GM12878 (cell line): Measurements from ENCODE around the gene PLSCR3. TPM values are rescaled to one million over a fixed set of nuclear protein-coding genes. Genes with fewer than 3 reads are reported as not detected.
A peak's percentile ranks its signal among the peaks of the same experiment; 100 is the strongest.

Experiments
- ATAC-seq: fragments of 200-7000 bp; cut with Tn5 transposase; 3 replicates; pipeline ENCODE4 v1.9.1; 2020; ENCODE audit warnings: mild to moderate bottlenecking, moderate library complexity
- BruUV-seq: library from RNA; stranded (reverse); fragments of 400-500 nt; replicated peaks from 2 replicates; lab custom pipeline; 2021; lab: Mats Ljungman, UMichigan
- CTCF ChIA-PET: fragments of 300-600 bp; sonication (Branson Sonifier 250); formaldehyde crosslinking; extraction: SDS; loops from one replicate; lab custom pipeline; 2021; ENCODE audit warnings: inconsistent platforms; lab: Yijun Ruan, JAX
- POLR2A ChIA-PET: fragments of 350-600 bp; formaldehyde crosslinking; extraction: SDS; loops from one replicate; lab custom pipeline; 2021; ENCODE audit warnings: inconsistent platforms; lab: Charles Lee
- RAD21 ChIA-PET: fragments of 300-600 bp; sonication (Branson Sonifier 250); formaldehyde crosslinking; loops from one replicate; lab custom pipeline; 2023; ENCODE audit warnings: antibody characterized with exemption; ENCODE audit not compliant: unreplicated experiment; lab: Charles Lee
- SMC1A ChIA-PET: fragments of 300-600 bp; sonication (Branson Sonifier 250); formaldehyde crosslinking; loops from one replicate; lab custom pipeline; 2023; ENCODE audit not compliant: unreplicated experiment, uncharacterized antibody; lab: Charles Lee
- DNase-seq: peaks from one replicate; pipeline ENCODE4 v3.0.0-alpha.2; 2011; ENCODE audit warnings: low read depth, low spot score
- FAIRE-seq: peaks from 3 replicates; lab custom pipeline; 2011; peaks lifted over from hg19 to GRCh38; lab: Jason Lieb, UNC
- H2AFZ ChIP-seq: 2 replicates; pipeline ENCODE4 v1.6.0; 2011; ENCODE audit warnings: low read depth, low read length, control low read depth; ENCODE audit not compliant: control insufficient read depth
- H3K27ac ChIP-seq: 2 replicates; pipeline ENCODE4 v1.5.1; 2011; ENCODE audit warnings: control low read depth; ENCODE audit not compliant: control insufficient read depth, insufficient read depth
- H3K27me3 ChIP-seq, 2 experiments: replicated peaks in 1 of 2; 2 replicates each; pipeline versions ENCODE4 v1.6.0 to v1.6.1; 2011; ENCODE audit warnings: low read length in 1 of 2; ENCODE audit not compliant: control insufficient read depth in 2 of 2, insufficient read depth in 2 of 2
- H3K36me3 ChIP-seq, 2 experiments: 2 replicates each; pipeline ENCODE4 v1.5.1; 2011; ENCODE audit warnings: low read length in 1 of 2; ENCODE audit not compliant: control insufficient read depth in 2 of 2, insufficient read depth in 2 of 2
- H3K4me1 ChIP-seq: 2 replicates; pipeline ENCODE4 v1.6.1; 2011; ENCODE audit warnings: mild to moderate bottlenecking, low read length, moderate library complexity, mixed read lengths; ENCODE audit not compliant: control insufficient read depth, insufficient read depth
- H3K4me2 ChIP-seq: 2 replicates; pipeline ENCODE4 v1.6.0; 2011; ENCODE audit warnings: control low read depth; ENCODE audit not compliant: control insufficient read depth, insufficient read depth
- H3K4me3 ChIP-seq: fragments of 200-600 bp; sonication (generic); 2 replicates; pipeline ENCODE4 v1.5.1; 2016
- H3K79me2 ChIP-seq: 2 replicates; pipeline ENCODE4 v1.6.0; 2011; ENCODE audit warnings: low read length; ENCODE audit not compliant: control insufficient read depth, insufficient read depth
- H3K9ac ChIP-seq: 2 replicates; pipeline ENCODE4 v1.8.0; 2011; ENCODE audit warnings: low read length, control low read depth, mixed read lengths; ENCODE audit not compliant: control insufficient read depth, insufficient read depth
- H3K9me3 ChIP-seq: replicated peaks from 3 replicates; pipeline ENCODE4 v1.5.1; 2011; ENCODE audit warnings: mild to moderate bottlenecking, low read length; ENCODE audit not compliant: control insufficient read depth, insufficient read depth
- H4K20me1 ChIP-seq: 2 replicates; pipeline ENCODE4 v1.6.0; 2011; ENCODE audit not compliant: control insufficient read depth, insufficient read depth
- CHD2 ChIP-seq: IDR thresholded peaks from 2 replicates; pipeline ENCODE4 v1.6.1; 2011; ENCODE audit warnings: low read depth, low read length, improper control_type of control experiment, borderline replicate concordance
- E2F4 ChIP-seq: IDR thresholded peaks from 2 replicates; pipeline ENCODE4 v1.6.1; 2012; ENCODE audit warnings: low read depth, low read length, improper control_type of control experiment
- EZH2 ChIP-seq: IDR thresholded peaks from 2 replicates; pipeline ENCODE4 v1.6.1; 2012; ENCODE audit warnings: low read depth, mild to moderate bottlenecking, control low read depth, inconsistent platforms, low read length, borderline replicate concordance; ENCODE audit not compliant: control insufficient read depth
- MEF2A ChIP-seq: IDR thresholded peaks from 2 replicates; pipeline ENCODE4 v1.6.1; 2011; ENCODE audit warnings: low read depth, mild to moderate bottlenecking, low read length, moderate library complexity; ENCODE audit not compliant: insufficient read depth
- RELB ChIP-seq: fragments of 450-650 bp; IDR thresholded peaks from 2 replicates; pipeline ENCODE4 v1.6.1; 2017; ENCODE audit warnings: low read depth, mild to moderate bottlenecking, moderate library complexity
- SRF ChIP-seq, 2 experiments: IDR thresholded peaks; 2 replicates each; pipeline ENCODE4 v1.6.1; 2011; ENCODE audit warnings: low read depth in 2 of 2, low read length in 2 of 2, mild to moderate bottlenecking in 1 of 2, moderate library complexity in 1 of 2
- ZNF592 ChIP-seq: fragments of 450-650 bp; IDR thresholded peaks from 2 replicates; pipeline ENCODE4 v1.6.1; 2017; ENCODE audit warnings: mild to moderate bottlenecking, moderate library complexity
- WGBS: methylation state at CpG from one replicate; pipeline ENCODE4 v1.1.6; 2016; ENCODE audit warnings: low lambda C conversion rate; ENCODE audit not compliant: insufficient replicate concordance, insufficient coverage; ENCODE audit errors: missing lambda C conversion rate; 5-methylcytosine and 5-hydroxymethylcytosine counted together
- in situ Hi-C: fragments of 300-500 bp; cut with MboI; formaldehyde crosslinking; loops from 9 replicates; pipeline ENCODE4 v1.14.3; 2018; ENCODE audit warnings: mixed read lengths
- intact Hi-C: fragments of 100-400 bp; cut with micrococcal nuclease; formaldehyde crosslinking; loops from one replicate; pipeline ENCODE4 v1.14.2; 2022; ENCODE audit not compliant: unreplicated experiment
- polyA plus RNA-seq, 11 experiments: library from polyadenylated mRNA; depleted of rRNA in 4 of 11; unstranded in 6 of 11; stranded (reverse) in 5 of 11; fragments of >200 nt; fragmentation: Nextera tagmentation in 4 of 11; fragmentation: Illumina TruSeq in 1 of 11; extraction: Ambion mirVana in 4 of 11; extraction: Trizol in 1 of 11; gene quantifications; 1 replicate in 1 of 11; 2 replicates in 10 of 11; pipeline versions ENCODE4 v1.2.1 to v1.2.3, GENCODE V29; 2011 to 2016; ENCODE audit warnings: inconsistent platforms in 2 of 11, missing spikeins in 2 of 11, low read depth in 1 of 11
- total RNA-seq, 4 experiments: library from RNA; depleted of rRNA in 3 of 4; stranded (reverse); fragments of >200 nt in 3 of 4; fragmentation: Illumina TruSeq in 1 of 4; extraction: Trizol in 1 of 4; gene quantifications; 2 replicates each; pipeline versions ENCODE4 v1.2.1 to v1.2.3, GENCODE V29; 2013 to 2021

PLSCR3 gene
- total and polyA plus RNA-seq, 10 of the 15 experiments (the other 5 are each of a cell fraction or from before 2014, with no cell fraction given): 9.9 to 51.4 (median 43.4) TPM

- CTCF ChIA-PET: interaction anchor here (0.6 to 1.5 kb wide), 2 partner anchors 94 to 168 kb away, joined by 3 to 10 read pairs; partner anchors contain the start of gene SENP3
- WGBS: 77% methylated on average over 24 of the region's 42 CpGs
These were observed 1.4 kb downstream of the PLSCR3 start for GRCh38 chr17:7392696-7393612.

More at GRCh38 chr17:7392696-7393612, 1.4 kb downstream of the PLSCR3 start:
- H3K27ac ChIP-seq: no peak overlapping the region; the same call in 1 of the 2 replicates
- intact Hi-C loops (no loop called here), in situ Hi-C loops (no loop called here)
- ChIA-PET SMC1A (no interaction called here), POLR2A (interaction anchor here (0.7 to 3.2 kb wide), 2 partner anchors 10 to 26 kb away, joined by 3 to 23 read pairs; partner anchors contain the start of gene TMEM256), RAD21 (interaction anchor here (1.0 to 1.3 kb wide), 2 partner anchors 156 to 168 kb away, joined by 3 read pairs; partner anchors contain the start of gene TNFSF12)
- no peaks in the 10 kb centered on the region for H3K4me1 ChIP-seq
- no peak for TF ChIP-seq SRF (IDR thresholded peaks at IDR 0.05; ENCODE audit: low read depth in 2 of 2, low read length in 2 of 2)
- TF ChIP-seq MEF2A: no peak
- TF ChIP-seq CHD2: no peak
- TF ChIP-seq E2F4: no peak
- TF ChIP-seq EZH2: no peak
- TF ChIP-seq ZNF592: no peak
- TF ChIP-seq RELB: no peak
- no peaks in the 10 kb centered on the region for H3K9me3 ChIP-seq
- peak overlapping the region; percentile 85 for H3K9ac ChIP-seq
- H3K36me3 ChIP-seq: no peaks in the 10 kb centered on the region
- peak overlapping the region; percentile 96 for H3K4me2 ChIP-seq
- H3K79me2 ChIP-seq: peaks cover 2% of the 10 kb centered on the region
- peak overlapping the region; percentile 80 for H3K4me3 ChIP-seq
- FAIRE-seq (no peak), ATAC-seq (no peak), DNase-seq (no peak)
- no peak overlapping the region; the same call in 1 of the 2 replicates for H2AFZ ChIP-seq
- H3K27me3 ChIP-seq: no peaks in the 10 kb centered on the region
- no TSS peak for BruUV-seq
- H4K20me1 ChIP-seq: no peaks in the 10 kb centered on the region
